WI38 (cell line): ENCODE results near the gene CDKN1A.

ENCODE experiments used
- H3K4me3 ChIP-seq: 2 replicates; pipeline ENCODE4 v1.5.1; 2011; ENCODE audit warnings: low read depth, mild to moderate bottlenecking, control low read depth, low read length
- CTCF ChIP-seq: IDR thresholded peaks from 2 replicates; pipeline ENCODE4 v1.5.1; 2012; ENCODE audit warnings: low read depth, mild to moderate bottlenecking, control low read depth, low read length

Gene CDKN1A

GRCh38 chr6:36733300-36733699 lies 54.8 kb downstream of the CDKN1A start:
- H3K4me3 ChIP-seq: no peak overlapping the region
- no peak for TF ChIP-seq CTCF

- no peak for TF ChIP-seq CTCF
- peak overlapping the region; percentile 38 for H3K4me3 ChIP-seq
Measured at GRCh38 chr6:36734486-36735060, 56.1 kb downstream of the CDKN1A start.

- 0 out of 2 replicates have a peak, but pooled peaks have one; percentile 14 for TF ChIP-seq CTCF
- peak overlapping the region; percentile 38 for H3K4me3 ChIP-seq
Measured at GRCh38 chr6:36735110-36736071, 56.9 kb downstream of the CDKN1A start.
